B cell (primary cell): Measurements from ENCODE around the gene SSRP1. TPM values are rescaled to one million over a fixed set of nuclear protein-coding genes. Genes with fewer than 3 reads are reported as not detected.

Source experiments
- ATAC-seq: fragments of 200-7000 bp; cut with Tn5 transposase; one replicate; pipeline ENCODE4 v1.10.0; 2021; ENCODE audit warnings: low read depth, mild to moderate bottlenecking, moderate number of reproducible peaks, moderate library complexity
- CTCF ChIA-PET: fragments of 350-600 bp; sonication (Branson Sonifier 250); formaldehyde crosslinking; loops from one replicate; lab custom pipeline; 2021; ENCODE audit warnings: antibody characterized with exemption, inconsistent platforms; lab: Charles Lee
- POLR2A ChIA-PET: fragments of 350-600 bp; sonication (Branson Sonifier 250); formaldehyde crosslinking; loops from one replicate; lab custom pipeline; 2021; ENCODE audit warnings: antibody characterized with exemption; lab: Charles Lee
- DNase-seq: peaks from one replicate; pipeline ENCODE4 v3.0.0; 2013
- H2AFZ ChIP-seq: 2 replicates; pipeline ENCODE4 v1.6.1; 2012; ENCODE audit warnings: mild to moderate bottlenecking, low read depth, low read length; ENCODE audit not compliant: insufficient read depth, poor library complexity, severe bottlenecking
- H3K27ac ChIP-seq, 2 donors: 1 replicate in 1 of 2; 2 replicates in 1 of 2; pipeline ENCODE4 v1.5.1; 2012 to 2013; ENCODE audit warnings: low read length in 2 of 2, mild to moderate bottlenecking in 2 of 2, moderate library complexity in 1 of 2
- H3K27me3 ChIP-seq, 4 experiments: fragments of 200-600 bp in 1 of 4; sonication (generic) in 1 of 4; replicated peaks in 1 of 4; 1 replicate in 2 of 4; 2 replicates in 2 of 4; pipeline versions ENCODE4 v1.6.1 to v1.7.0; 2013 to 2016; ENCODE audit warnings: low read length in 3 of 4, mild to moderate bottlenecking in 2 of 4, mixed read lengths in 1 of 4, moderate library complexity in 1 of 4; ENCODE audit not compliant: insufficient read depth in 4 of 4, control insufficient read depth in 3 of 4; ENCODE audit errors: control extremely low read depth in 1 of 4
- H3K36me3 ChIP-seq, 2 experiments: replicated peaks in 1 of 2; 1 replicate in 1 of 2; 2 replicates in 1 of 2; pipeline versions ENCODE4 v1.6.1 to v1.7.1; 2013; ENCODE audit warnings: low read length in 1 of 2; ENCODE audit not compliant: insufficient read depth in 2 of 2, control insufficient read depth in 1 of 2; ENCODE audit errors: control extremely low read depth in 1 of 2, extremely low read depth in 1 of 2
- H3K4me1 ChIP-seq, 2 donors: fragments of 200-600 bp in 1 of 2; sonication (generic) in 1 of 2; 1 replicate in 1 of 2; 2 replicates in 1 of 2; pipeline versions ENCODE4 v1.5.1 to v1.6.1; 2013 to 2017; ENCODE audit warnings: low read length in 2 of 2; ENCODE audit not compliant: control insufficient read depth in 2 of 2, insufficient read depth in 2 of 2
- H3K4me2 ChIP-seq: replicated peaks from 2 replicates; pipeline ENCODE3; 2012; ENCODE audit warnings: mild to moderate bottlenecking, low read depth, low read length; ENCODE audit not compliant: poor library complexity, severe bottlenecking
- H3K4me3 ChIP-seq, 5 experiments: fragments of 200-600 bp in 1 of 5; sonication (generic) in 1 of 5; 1 replicate in 3 of 5; 2 replicates in 2 of 5; pipeline versions ENCODE4 v1.5.1 to v1.7.0; 2011 to 2016; ENCODE audit warnings: low read length in 4 of 5, mild to moderate bottlenecking in 4 of 5, low read depth in 2 of 5, control low read depth in 1 of 5, moderate library complexity in 1 of 5; ENCODE audit not compliant: insufficient read depth in 1 of 5; ENCODE audit errors: control extremely low read depth in 1 of 5, extremely low read depth in 1 of 5
- H3K79me2 ChIP-seq: fragments of 200-600 bp; sonication (generic); one replicate; pipeline ENCODE4 v1.6.0; 2016; ENCODE audit warnings: low read length; ENCODE audit not compliant: control insufficient read depth, insufficient read depth
- H3K9ac ChIP-seq: fragments of 200-600 bp; sonication (generic); 2 replicates; pipeline ENCODE4 v1.6.1; 2017; ENCODE audit warnings: mild to moderate bottlenecking, low read length, moderate library complexity
- H3K9me3 ChIP-seq, 3 donors: one replicate each; pipeline versions ENCODE4 v1.6.1 to v1.7.1; 2013; ENCODE audit warnings: low read length in 2 of 3; ENCODE audit not compliant: control insufficient read depth in 2 of 3, insufficient read depth in 1 of 3; ENCODE audit errors: control extremely low read depth in 1 of 3
- H4K20me1 ChIP-seq: 2 replicates; pipeline ENCODE4 v1.6.0; 2012; ENCODE audit warnings: mild to moderate bottlenecking, low read length; ENCODE audit not compliant: insufficient read depth, control insufficient read depth, poor library complexity, severe bottlenecking
- H3K27ac Mint-ChIP-seq: one replicate; pipeline ENCODE4 v1.8.0; 2021; ENCODE audit warnings: mixed read lengths
- H3K27me3 Mint-ChIP-seq: one replicate; pipeline ENCODE4 v1.8.0; 2021; ENCODE audit warnings: mixed read lengths
- H3K4me1 Mint-ChIP-seq: one replicate; pipeline ENCODE4 v1.8.0; 2021; ENCODE audit warnings: mixed read lengths
- H3K4me3 Mint-ChIP-seq: one replicate; pipeline ENCODE4 v1.8.0; 2021; ENCODE audit warnings: mixed read lengths
- H3K9me3 Mint-ChIP-seq: one replicate; pipeline ENCODE4 v1.8.0; 2022; ENCODE audit warnings: mixed read lengths; ENCODE audit not compliant: insufficient read depth
- EZH2 ChIP-seq: IDR thresholded peaks from 2 replicates; pipeline ENCODE4 v1.6.1; 2012; ENCODE audit warnings: borderline replicate concordance, low read depth, mild to moderate bottlenecking, moderate library complexity, low read length; ENCODE audit not compliant: insufficient read depth, poor library complexity, severe bottlenecking
- WGBS: methylation state at CpG from one replicate; pipeline ENCODE4 v1.1.5; 2013; ENCODE audit warnings: missing lambda C conversion rate; ENCODE audit not compliant: insufficient coverage; 5-methylcytosine and 5-hydroxymethylcytosine counted together
- intact Hi-C: fragments of 100-400 bp; cut with micrococcal nuclease; formaldehyde crosslinking; loops from one replicate; pipeline ENCODE4 v1.10.0; 2022
- polyA plus RNA-seq: library from polyadenylated mRNA; depleted of rRNA; stranded (reverse); fragments of >200 nt; gene quantifications from 2 replicates; pipeline ENCODE4 v1.2.3, GENCODE V29; 2012
- total RNA-seq, 2 donors: library from RNA; stranded (reverse); fragments of 120-200 nt in 1 of 2; gene quantifications; 1 replicate in 1 of 2; 2 replicates in 1 of 2; pipeline versions ENCODE4 v1.2.3 to v1.2.4, GENCODE V29; 2013 to 2022
- TF ChIP-seq, protein P1 (sequence below): fragments of 200-600 bp; IDR thresholded peaks from one replicate; pipeline ENCODE4 v1.8.0; 2022; ENCODE audit warnings: antibody characterized with exemption, mild to moderate bottlenecking

SSRP1 gene
- total and polyA plus RNA-seq, 2 donors (not counting 1 experiment from before 2014, with no cell fraction given), result 40.9 to 66.6 TPM

DNA sequence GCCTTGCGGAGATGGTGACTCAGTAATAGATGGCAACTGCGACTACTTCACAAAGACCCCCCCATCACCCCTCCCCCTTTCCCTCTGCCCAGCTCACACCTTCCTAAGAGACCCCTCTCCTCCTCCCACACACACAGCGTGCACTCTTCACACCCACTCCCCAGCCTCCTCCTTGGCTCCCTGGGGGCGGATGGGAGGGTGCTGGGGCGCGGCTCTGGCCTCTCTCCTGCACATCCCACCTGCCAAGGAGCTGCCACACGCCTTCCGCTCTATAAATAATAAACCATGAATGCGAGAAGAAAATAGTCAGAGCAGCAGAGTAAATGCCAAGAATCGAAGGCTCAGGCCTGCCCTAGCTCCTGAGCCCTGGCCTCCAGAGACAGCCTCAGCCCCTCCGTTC lies 7.0 kb upstream of the SSRP1 start:
- Mint-ChIP-seq H3K27me3 (peaks cover 11% of the 10 kb centered on the region), H3K9me3 (no peaks in the 10 kb centered on the region), H3K4me1 (peaks cover 3% of the 10 kb centered on the region), H3K4me3 (no peak overlapping the region), H3K27ac (no peak overlapping the region)
- ATAC-seq, result no peak
- Histone ChIP-seq H4K20me1 (no peaks in the 10 kb centered on the region), H3K4me3 (no peak overlapping the region), H3K4me1 (no peaks in the 10 kb centered on the region), H2AFZ (no peak overlapping the region), H3K9me3 (no peaks in the 10 kb centered on the region), H3K36me3 (no peaks in the 10 kb centered on the region), H3K27ac (no peak overlapping the region), H3K9ac (no peak overlapping the region), H3K27me3 (no peaks in the 10 kb centered on the region), H3K79me2 (no peaks in the 10 kb centered on the region), H3K4me2 (no peak overlapping the region)
- intact Hi-C loops, result no loop called here
- WGBS, result 97% methylated on average over 10 of the region's 11 CpGs
- ChIA-PET POLR2A (no interaction called here), CTCF (interaction anchor here (0.7 to 1.4 kb wide), 4 partner anchors 10 to 298 kb away, joined by 3 to 10 read pairs (median 6); partner anchors contain the start of gene TNKS1BP1)
- DNase-seq, result no peak
- TF ChIP-seq, protein P1, sequence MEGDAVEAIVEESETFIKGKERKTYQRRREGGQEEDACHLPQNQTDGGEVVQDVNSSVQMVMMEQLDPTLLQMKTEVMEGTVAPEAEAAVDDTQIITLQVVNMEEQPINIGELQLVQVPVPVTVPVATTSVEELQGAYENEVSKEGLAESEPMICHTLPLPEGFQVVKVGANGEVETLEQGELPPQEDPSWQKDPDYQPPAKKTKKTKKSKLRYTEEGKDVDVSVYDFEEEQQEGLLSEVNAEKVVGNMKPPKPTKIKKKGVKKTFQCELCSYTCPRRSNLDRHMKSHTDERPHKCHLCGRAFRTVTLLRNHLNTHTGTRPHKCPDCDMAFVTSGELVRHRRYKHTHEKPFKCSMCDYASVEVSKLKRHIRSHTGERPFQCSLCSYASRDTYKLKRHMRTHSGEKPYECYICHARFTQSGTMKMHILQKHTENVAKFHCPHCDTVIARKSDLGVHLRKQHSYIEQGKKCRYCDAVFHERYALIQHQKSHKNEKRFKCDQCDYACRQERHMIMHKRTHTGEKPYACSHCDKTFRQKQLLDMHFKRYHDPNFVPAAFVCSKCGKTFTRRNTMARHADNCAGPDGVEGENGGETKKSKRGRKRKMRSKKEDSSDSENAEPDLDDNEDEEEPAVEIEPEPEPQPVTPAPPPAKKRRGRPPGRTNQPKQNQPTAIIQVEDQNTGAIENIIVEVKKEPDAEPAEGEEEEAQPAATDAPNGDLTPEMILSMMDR, result no peak
- no peak for TF ChIP-seq EZH2

DNA sequence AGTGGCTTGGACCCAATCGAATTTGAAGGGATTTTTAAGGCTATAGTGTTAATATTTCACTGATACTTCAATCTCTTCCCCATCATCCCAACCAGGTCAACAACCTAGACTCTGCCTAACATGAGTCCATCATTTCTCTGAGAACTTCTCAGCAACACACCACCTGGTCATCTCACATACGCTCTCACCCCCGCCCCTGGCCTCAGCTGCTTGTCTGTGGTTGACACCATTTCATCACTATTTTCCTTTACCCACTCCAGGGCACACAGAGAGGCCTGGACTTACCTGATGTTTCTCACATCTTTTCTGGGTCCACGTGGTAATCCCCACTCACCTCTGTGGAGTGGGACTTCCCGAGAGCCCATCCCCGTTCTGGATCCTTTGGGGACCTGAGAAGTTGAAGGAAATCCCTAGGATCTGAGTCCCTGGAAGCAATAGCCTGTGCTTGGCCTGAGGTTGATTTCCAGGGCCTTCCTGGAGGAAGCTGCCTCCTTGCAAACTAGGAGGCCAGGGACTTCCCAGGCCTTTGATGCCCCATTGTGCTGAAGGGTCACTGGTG lies 5.6 kb upstream of the SSRP1 start:
- no peak overlapping the region for H3K4me2 ChIP-seq
- DNase-seq, result no peak
- ATAC-seq, result no peak
- 78% methylated on average over 3 of the region's 6 CpGs for WGBS
- no peaks in the 10 kb centered on the region for H4K20me1 ChIP-seq
- no peak overlapping the region for H3K27ac ChIP-seq
- H3K9me3 ChIP-seq, result no peaks in the 10 kb centered on the region
- ChIA-PET POLR2A (no interaction called here), CTCF (no interaction called here)
- H2AFZ ChIP-seq, result no peak overlapping the region
- H3K36me3 ChIP-seq, result no peaks in the 10 kb centered on the region
- H3K9ac ChIP-seq, result no peak overlapping the region
- no peaks in the 10 kb centered on the region for H3K27me3 ChIP-seq
- intact Hi-C loops, result no loop called here
- H3K27me3 Mint-ChIP-seq, result peaks cover 11% of the 10 kb centered on the region
- no peak overlapping the region for H3K27ac Mint-ChIP-seq
- H3K9me3 Mint-ChIP-seq, result no peaks in the 10 kb centered on the region
- TF ChIP-seq, protein P1, result no peak
- no peak for TF ChIP-seq EZH2
- no peak overlapping the region for H3K4me3 ChIP-seq
- H3K4me3 Mint-ChIP-seq, result no peak overlapping the region
- peaks cover 3 to 4% of the 10 kb centered on the region in 2 donors for H3K4me1 ChIP-seq
- peaks cover 7% of the 10 kb centered on the region for H3K4me1 Mint-ChIP-seq
- H3K79me2 ChIP-seq, result peaks cover 1% of the 10 kb centered on the region
